GM12892 (cell line): Measurements from ENCODE around the gene TAF1C.

Experiments used
- POLR2A ChIP-seq: IDR thresholded peaks from 2 replicates; pipeline ENCODE4 v1.6.1; 2011; ENCODE audit warnings: low read depth, low read length, control low read depth
- POLR2AphosphoS5 ChIP-seq: IDR thresholded peaks from 2 replicates; pipeline ENCODE4 v1.6.1; 2011; ENCODE audit warnings: low read depth, low read length, control low read depth
- TAF1 ChIP-seq: IDR thresholded peaks from 2 replicates; pipeline ENCODE4 v1.6.1; 2011; ENCODE audit warnings: low read depth, mild to moderate bottlenecking, control low read depth, low read length, borderline replicate concordance

DNA sequence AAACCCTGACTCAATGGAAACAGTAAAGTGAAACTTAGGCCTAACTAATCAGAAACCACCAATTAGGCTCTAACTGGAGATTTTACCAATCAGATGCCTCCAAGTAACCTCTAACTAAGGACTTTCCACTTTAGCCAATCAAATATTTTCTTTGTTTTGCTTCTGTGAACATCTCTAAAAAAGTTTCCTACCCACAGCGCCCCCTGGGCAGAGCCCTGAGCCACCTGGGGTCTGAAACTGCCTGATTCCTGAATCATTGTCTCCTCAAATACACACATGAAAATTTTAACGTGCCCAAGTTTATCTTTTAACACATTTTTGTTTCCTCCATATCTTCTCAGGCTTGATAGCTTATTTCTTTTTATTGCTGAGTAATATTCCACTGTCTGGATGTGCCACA is 23.1 kb upstream of the TAF1C start:
- TF ChIP-seq TAF1 (no peak), POLR2AphosphoS5 (no peak), POLR2A (no peak)
